Loucy (cell line): ENCODE results near the gene BACH2.

Experiments used
- EZH2phosphoT487 ChIP-seq: fragments of 200-600 bp; IDR thresholded peaks from 2 replicates; pipeline ENCODE4 v1.6.1; 2018; ENCODE audit warnings: antibody characterized with exemption, mild to moderate bottlenecking, moderate library complexity, borderline replicate concordance
- TF ChIP-seq, protein P1 (sequence below): fragments of 200-600 bp; sonication (generic); conservative IDR thresholded peaks from 2 replicates; pipeline ENCODE4 v1.5.1; 2014; ENCODE audit warnings: mild to moderate bottlenecking, antibody characterized with exemption, low read length

DNA sequence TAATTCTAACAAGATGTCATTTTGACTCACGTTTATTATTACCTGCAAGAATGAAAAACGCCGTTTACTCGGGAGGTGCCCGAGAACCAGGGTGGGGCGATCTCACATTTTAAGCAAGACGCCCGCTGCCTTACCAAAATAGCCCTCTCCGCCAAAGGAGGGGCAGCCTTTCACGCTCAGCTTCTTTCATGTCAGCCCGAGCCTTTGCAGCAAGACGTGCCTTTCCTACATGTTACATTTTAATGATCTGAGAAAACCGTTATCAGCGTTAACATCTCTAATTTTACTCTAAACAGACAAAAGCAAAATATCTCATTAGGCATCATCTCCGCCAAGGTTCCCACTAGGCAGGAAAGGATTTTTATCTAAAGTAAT, 2.0 kb downstream of the BACH2 start:
- TF ChIP-seq, protein P1, sequence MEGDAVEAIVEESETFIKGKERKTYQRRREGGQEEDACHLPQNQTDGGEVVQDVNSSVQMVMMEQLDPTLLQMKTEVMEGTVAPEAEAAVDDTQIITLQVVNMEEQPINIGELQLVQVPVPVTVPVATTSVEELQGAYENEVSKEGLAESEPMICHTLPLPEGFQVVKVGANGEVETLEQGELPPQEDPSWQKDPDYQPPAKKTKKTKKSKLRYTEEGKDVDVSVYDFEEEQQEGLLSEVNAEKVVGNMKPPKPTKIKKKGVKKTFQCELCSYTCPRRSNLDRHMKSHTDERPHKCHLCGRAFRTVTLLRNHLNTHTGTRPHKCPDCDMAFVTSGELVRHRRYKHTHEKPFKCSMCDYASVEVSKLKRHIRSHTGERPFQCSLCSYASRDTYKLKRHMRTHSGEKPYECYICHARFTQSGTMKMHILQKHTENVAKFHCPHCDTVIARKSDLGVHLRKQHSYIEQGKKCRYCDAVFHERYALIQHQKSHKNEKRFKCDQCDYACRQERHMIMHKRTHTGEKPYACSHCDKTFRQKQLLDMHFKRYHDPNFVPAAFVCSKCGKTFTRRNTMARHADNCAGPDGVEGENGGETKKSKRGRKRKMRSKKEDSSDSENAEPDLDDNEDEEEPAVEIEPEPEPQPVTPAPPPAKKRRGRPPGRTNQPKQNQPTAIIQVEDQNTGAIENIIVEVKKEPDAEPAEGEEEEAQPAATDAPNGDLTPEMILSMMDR, result no peak
- TF ChIP-seq EZH2phosphoT487, result no peak
